Uterus (tissue), 2 donors: ENCODE data around the gene TMEM209.

ENCODE experiments used
- CTCF ChIP-seq, 4 experiments: fragments of 200-600 bp in 2 of 4; fragments of 450-650 bp in 2 of 4; sonication (generic) in 2 of 4; IDR thresholded peaks; one replicate each; pipeline ENCODE4 v1.5.1; 2016 to 2019; ENCODE audit warnings: antibody characterized with exemption in 4 of 4, mild to moderate bottlenecking in 2 of 4, moderate library complexity in 1 of 4
- POLR2A ChIP-seq, 2 donors: fragments of 450-650 bp; IDR thresholded peaks; one replicate each; pipeline ENCODE4 v1.6.1; 2016; ENCODE audit warnings: antibody characterized with exemption in 2 of 2, mild to moderate bottlenecking in 1 of 2, moderate library complexity in 1 of 2

- TF ChIP-seq CTCF (IDR thresholded peaks at IDR 0.05), result no peak
- TF ChIP-seq POLR2A (IDR thresholded peaks at IDR 0.05), result no peak
Measured at GRCh38 chr7:130129011-130129411, 76.2 kb downstream of the TMEM209 start.
